SU-DHL-6 (cell line): ENCODE results near the gene TPGS1.

Experiments
- H2AFZ ChIP-seq: fragments of 200-600 bp; sonication (generic); 2 replicates; pipeline ENCODE4 v1.6.1; 2014; ENCODE audit warnings: low read depth, mild to moderate bottlenecking, moderate library complexity, mixed read lengths, antibody characterized with exemption, low read length; ENCODE audit not compliant: severe bottlenecking
- H3F3A ChIP-seq: fragments of 200-600 bp; shearing (Covaris generic); 2 replicates; pipeline ENCODE4 v1.6.0; 2016; ENCODE audit warnings: antibody characterized with exemption, mild to moderate bottlenecking; ENCODE audit not compliant: insufficient read depth
- H3K27ac ChIP-seq: fragments of 200-600 bp; sonication (generic); 2 replicates; pipeline ENCODE4 v1.5.1; 2016; ENCODE audit warnings: low read depth, mild to moderate bottlenecking, low read length, moderate library complexity, mixed read lengths
- H3K27me3 ChIP-seq: fragments of 200-600 bp; sonication (generic), shearing (Covaris generic); 2 replicates; pipeline ENCODE4 v1.6.0; 2014; ENCODE audit warnings: mild to moderate bottlenecking, low read length
- H3K36me3 ChIP-seq: fragments of 200-600 bp; sonication (generic); 2 replicates; pipeline ENCODE4 v1.6.1; 2014; ENCODE audit warnings: mild to moderate bottlenecking, low read length, mixed read lengths
- H3K4me2 ChIP-seq: fragments of 300-600, 200-600 bp; shearing (Covaris generic), sonication (generic); 2 replicates; pipeline ENCODE4 v1.6.0; 2014; ENCODE audit warnings: low read length, low read depth, mild to moderate bottlenecking; ENCODE audit not compliant: poor library complexity, severe bottlenecking
- H3K4me3 ChIP-seq: fragments of 200-600 bp; sonication (generic); 2 replicates; pipeline ENCODE4 v1.5.1; 2014; ENCODE audit warnings: antibody characterized with exemption, low read length, mild to moderate bottlenecking, mixed read lengths; ENCODE audit not compliant: insufficient read depth, poor library complexity, severe bottlenecking
- H3K79me2 ChIP-seq: fragments of 200-600 bp; sonication (generic); 2 replicates; pipeline ENCODE4 v1.6.1; 2014; ENCODE audit warnings: mild to moderate bottlenecking, low read length, moderate library complexity; ENCODE audit not compliant: insufficient read depth
- H3K9ac ChIP-seq: fragments of 200-600 bp; sonication (generic); 2 replicates; pipeline ENCODE4 v1.7.0; 2014; ENCODE audit warnings: mild to moderate bottlenecking, low read length
- H3K9me2 ChIP-seq: fragments of 200-600 bp; sonication (generic); replicated peaks from 2 replicates; pipeline ENCODE4 v1.6.1; 2014; ENCODE audit warnings: low read length; ENCODE audit not compliant: insufficient read depth
- H3K9me3 ChIP-seq: fragments of 200-600 bp; sonication (generic); 2 replicates; pipeline ENCODE4 v1.6.1; 2014; ENCODE audit warnings: low read length, mixed read lengths; ENCODE audit not compliant: insufficient read depth
- H4K20me1 ChIP-seq: fragments of 200-600 bp; sonication (generic); 2 replicates; pipeline ENCODE4 v1.6.1; 2014; ENCODE audit warnings: low read depth, mild to moderate bottlenecking, antibody characterized with exemption, low read length, moderate library complexity, mixed read lengths
- CTCF ChIP-seq: fragments of 200-600 bp; sonication (generic); IDR thresholded peaks from one replicate; pipeline ENCODE4 v1.5.1; 2017; ENCODE audit warnings: antibody characterized with exemption, mild to moderate bottlenecking, low read length, moderate library complexity; ENCODE audit not compliant: insufficient read depth, poor library complexity, severe bottlenecking
- EZH2phosphoT487 ChIP-seq: fragments of 200-600 bp; sonication (generic), shearing (Covaris generic); conservative IDR thresholded peaks from 2 replicates; pipeline ENCODE4 v1.6.1; 2018; ENCODE audit warnings: mild to moderate bottlenecking, antibody characterized with exemption, low read length, moderate library complexity, mixed read lengths

TPGS1 gene

DNA sequence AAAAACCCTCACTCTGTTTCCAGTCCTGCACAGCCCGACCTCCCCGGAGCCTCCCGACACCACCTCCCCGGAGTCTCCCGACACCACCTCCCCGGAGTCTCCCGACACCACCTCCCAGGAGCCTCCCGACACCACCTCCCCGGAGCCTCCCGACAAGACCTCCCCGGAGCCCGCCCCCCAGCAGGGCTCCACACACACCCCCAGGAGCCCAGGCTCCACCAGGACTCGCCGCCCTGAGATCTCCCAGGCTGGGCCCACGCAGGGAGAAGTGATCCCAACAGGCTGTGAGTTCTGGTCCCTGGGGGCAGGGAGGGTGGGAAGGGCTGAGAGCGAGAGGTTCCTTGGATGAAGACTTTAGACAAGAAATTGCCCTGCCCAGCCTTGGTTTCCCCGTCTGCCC, 5.7 kb upstream of the TPGS1 start:
- Histone ChIP-seq H3K79me2 (no peaks in the 10 kb centered on the region), H3K27me3 (no peaks in the 10 kb centered on the region), H3K27ac (no peak overlapping the region), H3F3A (no peaks in the 10 kb centered on the region), H2AFZ (no peak overlapping the region), H3K4me2 (no peak overlapping the region), H3K36me3 (no peaks in the 10 kb centered on the region), H3K4me3 (no peak overlapping the region), H4K20me1 (no peaks in the 10 kb centered on the region), H3K9me3 (no peaks in the 10 kb centered on the region), H3K9me2 (no peaks in the 10 kb centered on the region), H3K9ac (no peak overlapping the region)
- no peak for TF ChIP-seq EZH2phosphoT487
- no peak for TF ChIP-seq CTCF

GRCh38 chr19:504616-505015, 2.7 kb upstream of the TPGS1 start:
- no peak overlapping the region for H3K4me2 ChIP-seq
- no peak overlapping the region for H3K27ac ChIP-seq
- no peaks in the 10 kb centered on the region for H3K79me2 ChIP-seq
- H3K36me3 ChIP-seq, result no peaks in the 10 kb centered on the region
- H3K9ac ChIP-seq, result no peak overlapping the region
- no peak for TF ChIP-seq EZH2phosphoT487
- TF ChIP-seq CTCF, result no peak
- no peak overlapping the region for H3K4me3 ChIP-seq
- no peaks in the 10 kb centered on the region for H3F3A ChIP-seq
- H3K9me3 ChIP-seq, result no peaks in the 10 kb centered on the region
- H4K20me1 ChIP-seq, result no peaks in the 10 kb centered on the region
- H2AFZ ChIP-seq, result no peak overlapping the region
- no peaks in the 10 kb centered on the region for H3K9me2 ChIP-seq
- no peaks in the 10 kb centered on the region for H3K27me3 ChIP-seq

- Histone ChIP-seq H3K27me3 (no peaks in the 10 kb centered on the region), H3K36me3 (no peaks in the 10 kb centered on the region), H3F3A (peaks cover 10% of the 10 kb centered on the region), H3K9me2 (no peaks in the 10 kb centered on the region), H3K9me3 (no peaks in the 10 kb centered on the region), H3K27ac (peak overlapping the region; percentile 88), H4K20me1 (no peaks in the 10 kb centered on the region), H3K79me2 (no peaks in the 10 kb centered on the region), H3K4me3 (peak overlapping the region; percentile 70), H2AFZ (peak overlapping the region; percentile 98), H3K9ac (peak overlapping the region; percentile 81), H3K4me2 (peak overlapping the region; percentile 91)
- TF ChIP-seq EZH2phosphoT487 (no peak), CTCF (peak; percentile 95)
Measured at GRCh38 chr19:506404-507285, 652 bp upstream of the TPGS1 start.
